HUDEP-2 (cell line): ENCODE results near the gene UTP3.
"Not testable (repeated sequence)": the region's sequence is repeated elsewhere in the genome, so short reads cannot be mapped to it uniquely, and the experiment has no call there.

ENCODE experiments used
- DNase-seq, 76 experiments: peaks; one replicate each; lab custom pipeline; 2025; ENCODE audit not compliant: unreplicated experiment in 76 of 76; lab: John Stamatoyannopoulos, UW

The UTP3 gene, protein sequence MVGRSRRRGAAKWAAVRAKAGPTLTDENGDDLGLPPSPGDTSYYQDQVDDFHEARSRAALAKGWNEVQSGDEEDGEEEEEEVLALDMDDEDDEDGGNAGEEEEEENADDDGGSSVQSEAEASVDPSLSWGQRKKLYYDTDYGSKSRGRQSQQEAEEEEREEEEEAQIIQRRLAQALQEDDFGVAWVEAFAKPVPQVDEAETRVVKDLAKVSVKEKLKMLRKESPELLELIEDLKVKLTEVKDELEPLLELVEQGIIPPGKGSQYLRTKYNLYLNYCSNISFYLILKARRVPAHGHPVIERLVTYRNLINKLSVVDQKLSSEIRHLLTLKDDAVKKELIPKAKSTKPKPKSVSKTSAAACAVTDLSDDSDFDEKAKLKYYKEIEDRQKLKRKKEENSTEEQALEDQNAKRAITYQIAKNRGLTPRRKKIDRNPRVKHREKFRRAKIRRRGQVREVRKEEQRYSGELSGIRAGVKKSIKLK

DNA sequence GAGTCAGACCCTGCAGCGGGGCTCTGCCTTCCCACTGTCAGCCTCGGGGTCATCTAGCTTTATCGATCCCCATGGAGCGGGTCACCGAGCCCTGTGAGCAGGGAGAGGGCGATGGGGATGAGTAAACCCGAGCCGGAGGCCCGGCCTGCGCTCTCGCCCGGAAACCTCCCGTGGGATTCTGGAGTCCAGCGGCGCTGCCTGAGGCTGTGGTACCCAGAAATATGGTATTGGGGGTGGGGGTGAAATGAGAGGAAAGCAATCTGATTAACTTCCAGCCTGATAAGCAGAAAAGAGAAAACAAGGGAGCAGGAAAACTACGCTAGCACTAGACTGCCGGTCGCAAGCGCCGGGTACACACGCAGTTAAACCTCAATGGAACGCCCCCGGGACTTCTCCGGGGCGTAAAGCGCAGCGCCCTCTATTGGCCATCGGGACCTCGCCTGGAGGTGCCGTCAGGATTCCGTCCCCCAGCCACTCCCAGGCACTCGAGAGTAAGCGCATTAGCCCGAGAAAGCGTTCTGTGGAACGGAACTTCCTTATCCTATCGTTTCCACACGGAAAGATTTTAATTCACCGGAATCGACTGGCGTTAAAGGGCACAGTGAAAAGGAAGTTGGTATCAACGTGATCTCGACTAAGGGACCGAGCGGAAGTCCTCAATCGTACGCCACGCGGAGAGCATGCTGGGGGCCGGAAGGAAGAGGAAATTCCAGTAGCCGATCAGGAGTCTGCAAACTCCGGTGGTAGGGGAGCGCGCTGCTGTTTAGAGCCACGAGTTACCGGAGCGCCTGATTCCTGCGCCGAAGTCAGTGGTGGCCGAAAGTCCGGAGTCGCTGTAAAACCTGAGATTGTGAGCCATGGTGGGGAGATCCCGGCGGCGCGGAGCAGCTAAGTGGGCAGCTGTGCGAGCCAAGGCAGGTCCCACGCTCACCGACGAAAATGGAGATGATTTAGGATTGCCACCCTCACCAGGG lies at the start of gene UTP3:
TSS of gene UTP3 (plus strand) at position 712 of the 974 bp plus-strand sequence. CDS start at position 858, 146 bp downstream.
- DNase-seq = peak; percentile 71 to 98 (median 92)

- DNase-seq = no peak
These were observed 48.1 kb upstream of the UTP3 start for GRCh38 chr4:70640192-70640591.

DNA sequence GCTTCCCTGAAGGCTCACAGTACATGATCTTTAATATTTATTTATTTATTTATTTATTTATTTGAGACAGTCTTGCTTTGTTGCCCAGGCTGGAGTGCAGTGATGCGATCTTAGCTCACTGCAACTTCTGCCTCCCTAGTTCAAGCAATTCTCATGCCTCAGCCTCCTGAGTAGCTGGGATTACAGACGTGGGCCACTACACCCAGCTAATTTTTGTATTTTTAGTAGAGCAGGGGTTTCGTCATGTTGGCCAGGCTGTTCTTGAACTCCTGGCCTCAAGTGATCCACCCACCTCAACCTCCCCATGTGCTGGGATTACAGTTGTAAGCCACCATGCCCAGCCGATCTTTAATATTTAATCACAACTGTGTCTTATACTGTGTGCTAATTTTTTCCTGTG lies 37.6 kb upstream of the UTP3 start:
- DNase-seq = not testable (repeated sequence)

GRCh38 chr4:70651864-70652506 lies 36.3 kb upstream of the UTP3 start:
- peak in 8 of 76 experiments; percentile 0 to 21 (median 10) for DNase-seq

- DNase-seq = peak in 16 of 76 experiments; percentile 0 to 52 (median 9)
These were observed 33.7 kb upstream of the UTP3 start for GRCh38 chr4:70654605-70655011.

GRCh38 chr4:70657326-70657725 lies 31.0 kb upstream of the UTP3 start:
- no peak for DNase-seq

GRCh38 chr4:70658418-70658817 lies 29.9 kb upstream of the UTP3 start:
- DNase-seq = no peak

DNA sequence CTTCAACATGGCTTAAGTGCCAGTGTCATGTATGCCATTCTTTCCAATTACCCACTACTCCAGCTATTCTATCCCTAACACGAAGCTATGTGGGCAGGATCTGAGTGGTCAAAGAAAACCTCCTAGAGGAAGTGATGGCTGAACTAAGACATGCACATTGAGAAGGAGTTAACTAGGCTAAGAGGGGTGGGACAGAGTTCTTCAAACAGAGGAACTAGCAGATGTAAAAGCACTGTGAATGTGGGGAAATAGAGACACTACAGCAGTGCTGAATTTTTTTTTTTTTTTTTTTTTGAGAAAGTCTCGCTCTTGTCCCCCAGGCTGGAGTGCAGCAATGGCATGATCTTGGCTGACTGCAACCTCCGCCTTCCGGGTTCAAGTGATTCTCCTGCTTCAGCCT lies 28.2 kb upstream of the UTP3 start:
- DNase-seq = no peak

DNA sequence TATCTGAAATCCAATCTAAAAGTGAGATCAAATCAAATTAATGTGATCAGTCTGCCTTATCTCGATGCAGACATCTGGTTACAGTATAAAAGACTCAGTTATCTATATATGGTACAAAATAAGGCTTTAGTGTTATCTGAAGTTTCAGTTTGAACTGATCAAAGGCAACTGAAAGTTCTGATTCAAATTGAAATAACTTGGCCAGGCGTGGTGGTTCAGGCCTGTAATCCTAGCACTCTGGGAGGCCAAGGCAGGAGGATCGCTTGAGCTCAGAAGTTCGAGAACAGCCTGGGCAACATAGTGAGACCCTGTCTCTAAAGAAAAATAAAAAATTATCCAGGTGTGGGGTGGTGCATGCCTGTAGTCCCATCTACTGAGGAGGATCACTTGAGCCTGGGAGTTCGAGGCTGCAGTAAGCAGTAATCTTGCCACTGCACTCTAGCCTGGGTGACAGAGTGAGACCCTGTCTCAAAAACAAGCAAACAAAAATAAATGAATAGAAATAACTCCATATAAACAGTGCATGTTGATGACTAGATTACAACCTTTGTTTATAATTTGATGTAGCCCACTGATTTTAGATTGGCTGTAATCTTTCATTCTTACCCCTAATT lies 26.9 kb upstream of the UTP3 start:
- DNase-seq = not testable (repeated sequence)

DNA sequence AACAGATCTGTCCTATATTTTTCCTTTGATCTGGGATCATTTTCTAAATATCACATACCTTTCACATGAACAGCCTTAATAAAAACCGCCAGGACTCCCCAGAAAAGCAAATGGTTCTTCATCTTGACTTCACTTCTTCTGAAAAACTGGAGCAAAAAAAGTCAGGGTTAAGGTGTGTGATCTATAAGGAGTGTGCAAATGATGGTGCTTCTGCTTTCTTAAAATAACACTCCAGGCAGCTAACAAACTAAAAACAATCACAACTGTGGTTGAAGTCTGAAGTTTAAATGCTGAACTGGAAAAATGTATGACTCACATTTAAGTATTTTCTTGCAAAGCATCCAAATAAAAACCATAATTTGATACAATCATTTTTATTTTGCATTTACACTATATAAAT lies 22.0 kb upstream of the UTP3 start, which contains the start of gene JCHAIN:
TSS of gene JCHAIN (minus strand) at position 140 of the 400 bp plus-strand sequence. CDS start at position 122, 18 bp downstream.
- no peak for DNase-seq

GRCh38 chr4:70667740-70668535 lies 20.4 kb upstream of the UTP3 start:
- no peak for DNase-seq

DNA sequence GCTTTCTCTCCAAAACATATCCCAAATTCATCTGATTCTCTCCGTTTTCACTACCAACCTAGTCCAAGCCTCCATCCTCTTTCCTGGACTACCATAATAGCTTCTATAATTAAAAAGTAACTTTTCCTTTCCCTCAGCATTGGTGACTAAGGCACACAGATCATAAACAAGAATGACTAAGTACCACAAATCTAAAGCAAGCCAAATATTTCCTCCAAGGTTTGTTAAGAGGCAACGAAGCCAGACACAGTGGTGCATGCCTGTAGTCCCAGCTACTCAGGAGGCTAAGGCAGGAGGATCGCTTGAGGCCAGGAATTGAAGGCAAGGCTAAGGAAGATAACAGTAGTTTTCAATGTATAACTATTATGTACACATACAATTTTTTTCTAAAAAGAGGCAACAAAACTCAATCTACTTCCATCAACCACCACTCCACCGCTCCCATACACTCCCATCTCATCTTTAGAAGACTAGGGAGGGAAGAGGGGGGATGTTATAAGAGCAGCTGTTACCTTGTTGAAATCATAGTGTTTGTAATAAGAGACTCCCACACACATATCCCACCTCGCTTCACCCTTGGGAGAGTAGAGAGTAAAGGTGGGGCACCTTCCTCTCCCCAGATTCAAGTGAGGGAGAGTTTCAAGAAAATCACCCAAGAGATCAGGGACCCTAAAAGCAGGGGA lies 17.9 kb upstream of the UTP3 start:
- DNase-seq = no peak

DNA sequence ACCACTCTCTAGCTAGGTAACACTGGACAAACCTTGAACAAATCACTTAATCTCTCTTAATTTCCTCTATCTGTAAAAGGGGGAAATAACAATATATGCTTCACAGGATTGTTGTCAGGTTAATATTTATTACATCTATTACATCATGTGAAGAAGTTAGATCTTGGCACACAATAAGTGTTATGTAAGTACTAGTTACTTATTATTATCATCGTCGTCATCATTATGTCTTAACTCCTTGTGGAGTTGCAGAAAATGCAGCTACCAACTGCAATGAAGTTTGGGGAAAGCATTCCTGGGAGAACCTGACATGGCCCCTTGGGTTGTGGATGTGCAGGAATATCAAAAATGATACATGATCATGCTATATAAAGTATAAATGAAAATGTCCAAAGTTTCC lies 17.2 kb upstream of the UTP3 start:
- DNase-seq = no peak

DNA sequence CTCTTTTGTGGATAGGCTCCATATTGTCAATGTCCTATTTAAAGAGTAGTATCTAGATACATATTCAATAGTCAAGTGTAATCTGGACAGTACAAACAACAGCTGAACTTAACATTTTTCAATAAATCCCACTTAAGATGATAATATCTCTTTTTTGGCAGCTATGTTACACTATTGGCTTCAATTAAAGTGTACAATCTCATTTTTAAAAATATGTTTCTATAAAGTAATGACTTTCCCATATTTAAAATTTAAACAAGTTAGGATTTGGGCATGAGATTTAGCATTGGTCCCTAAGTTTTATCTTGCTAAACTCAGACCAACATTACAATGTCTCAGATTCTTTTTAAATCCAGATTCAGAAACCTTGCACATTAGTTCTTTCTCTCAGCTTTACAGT lies 14.1 kb upstream of the UTP3 start:
- no peak for DNase-seq

DNA sequence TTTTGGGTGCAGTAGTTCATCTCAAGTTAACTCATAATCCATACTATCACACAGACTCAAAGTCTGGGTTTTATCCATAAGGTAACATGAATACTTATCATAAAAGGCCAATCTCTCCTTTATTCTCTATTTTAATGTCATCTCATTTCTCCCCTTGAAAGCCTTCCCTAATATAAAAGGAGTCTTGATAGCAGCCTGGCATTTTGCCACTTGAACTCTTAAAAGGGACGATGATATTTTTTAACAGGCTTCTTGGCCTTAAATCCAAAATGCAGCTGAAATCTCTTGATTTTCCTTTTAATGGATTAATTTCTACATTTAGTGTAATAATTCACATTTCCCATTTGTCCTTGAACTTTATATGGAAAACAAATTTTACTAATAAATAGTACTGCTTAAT lies 13.6 kb upstream of the UTP3 start:
- no peak for DNase-seq

DNA sequence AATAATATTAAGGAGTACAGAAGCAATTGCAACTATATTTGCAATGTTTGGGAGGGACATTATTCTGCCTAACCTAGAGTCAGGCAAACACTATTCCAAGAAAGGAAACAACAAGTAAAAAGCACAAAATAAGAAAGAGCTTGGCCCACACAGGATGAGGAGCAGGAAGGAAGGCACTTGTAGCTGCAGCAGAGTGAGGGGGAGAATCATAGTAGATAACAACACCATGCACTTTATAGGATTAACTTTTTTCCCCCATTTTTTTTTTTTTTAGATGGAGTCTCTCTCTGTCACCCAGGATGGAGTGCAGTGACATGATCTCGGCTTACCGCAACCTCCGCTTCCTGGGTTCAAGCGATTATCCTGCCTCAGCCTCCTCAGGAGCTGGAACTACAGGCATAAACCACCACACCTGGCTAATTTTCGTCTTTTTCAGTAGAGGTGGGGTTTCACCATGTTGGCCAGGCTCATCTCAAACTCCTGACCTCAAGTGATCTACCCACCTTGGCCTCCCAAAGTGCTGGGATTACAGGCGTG lies 11.7 kb upstream of the UTP3 start:
- DNase-seq = no peak

DNA sequence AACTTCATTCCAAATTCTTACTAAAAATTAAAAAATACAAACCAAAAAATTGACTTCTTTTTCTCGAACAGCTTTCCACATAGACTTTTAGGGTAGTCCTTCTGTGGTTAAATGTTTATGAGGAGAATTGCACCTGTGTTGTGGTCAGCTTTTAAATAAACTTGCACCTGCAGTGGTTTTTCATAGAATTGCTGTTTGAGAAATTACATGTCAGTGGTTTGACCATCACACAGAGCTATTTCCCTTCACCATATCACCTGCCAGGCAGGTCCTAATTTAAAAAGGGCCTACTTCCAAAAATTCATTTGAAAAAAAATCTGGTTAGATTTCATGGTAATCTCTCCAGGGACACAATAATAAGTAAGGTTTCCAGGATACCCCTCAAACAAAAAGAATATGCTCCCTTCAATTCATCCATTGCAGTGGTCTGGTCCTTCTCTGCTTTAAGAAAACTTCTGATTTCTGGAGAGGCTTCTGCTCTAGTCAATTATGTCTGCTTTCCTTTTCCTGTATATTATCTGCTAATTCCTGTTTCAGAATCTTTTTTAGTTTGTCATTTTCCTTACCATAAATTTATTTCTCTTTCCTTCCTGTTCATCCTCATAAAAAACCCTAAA lies 9.8 kb upstream of the UTP3 start:
- DNase-seq = no peak

- DNase-seq = no peak
These were observed 7.4 kb upstream of the UTP3 start for GRCh38 chr4:70680934-70681333.
